Measurements from ENCODE around the gene RAET1G.
"Not testable (repeated sequence)": the region's sequence is repeated elsewhere in the genome, so short reads cannot be mapped to it uniquely, and the experiment has no call there.

The RAET1G gene

GRCh38 chr6:149923327-149923986, 536 bp upstream of the RAET1G start:
- peaks cover 72% of the 10 kb centered on the region for H3K27me3 ChIP-seq (replicated peaks; ENCODE audit: insufficient read depth, low read length)
- no peaks in the 10 kb centered on the region for H4K20me1 ChIP-seq (ENCODE audit: insufficient read depth, low read length)
- no peaks in the 10 kb centered on the region for H3K9me2 ChIP-seq (replicated peaks; ENCODE audit: insufficient read depth, low read length)
- no peaks in the 10 kb centered on the region for H3K36me3 ChIP-seq (replicated peaks; ENCODE audit: insufficient read depth, low read length)
- no peak overlapping the region for H3K9ac ChIP-seq (ENCODE audit: low read length)
- no peak overlapping the region for H3K4me2 ChIP-seq (ENCODE audit: low read depth, low read length)
- no peaks in the 10 kb centered on the region for H3K4me1 ChIP-seq (ENCODE audit: low read length)
- no peak for DNase-seq
- H3F3A ChIP-seq (ENCODE audit: insufficient read depth, low read length): no peaks in the 10 kb centered on the region
- H3K4me3 ChIP-seq (ENCODE audit: low read length): no peak overlapping the region
- H2AFZ ChIP-seq (ENCODE audit: low read length): no peak overlapping the region
- TF ChIP-seq CTCF (IDR thresholded peaks at IDR 0.05; ENCODE audit: low read length) (no peak), EZH2phosphoT487 (IDR thresholded peaks at IDR 0.05; ENCODE audit: low read length) (no peak), EZH2 (optimal IDR thresholded peaks at IDR 0.05; ENCODE audit: low read depth, low read length) (no peak)
- H3K27ac ChIP-seq (ENCODE audit: low read length): no peak overlapping the region
- no peaks in the 10 kb centered on the region for H3K79me2 ChIP-seq (ENCODE audit: low read length)
- H3K9me3 ChIP-seq (replicated peaks; ENCODE audit: insufficient read depth, low read length): no peaks in the 10 kb centered on the region

- not testable (repeated sequence) for H3F3A ChIP-seq (ENCODE audit: insufficient read depth, low read length); H3K9ac ChIP-seq (ENCODE audit: low read length); H3K4me2 ChIP-seq (ENCODE audit: low read depth, low read length); H3K4me3 ChIP-seq (ENCODE audit: low read length); H2AFZ ChIP-seq (ENCODE audit: low read length); DNase-seq; H3K36me3 ChIP-seq (replicated peaks; ENCODE audit: insufficient read depth, low read length); H3K9me2 ChIP-seq (replicated peaks; ENCODE audit: insufficient read depth, low read length); H3K79me2 ChIP-seq (ENCODE audit: low read length); H3K27ac ChIP-seq (ENCODE audit: low read length); H3K4me1 ChIP-seq (ENCODE audit: low read length); H3K9me3 ChIP-seq (replicated peaks; ENCODE audit: insufficient read depth, low read length); H4K20me1 ChIP-seq (ENCODE audit: insufficient read depth, low read length)
- H3K27me3 ChIP-seq (replicated peaks; ENCODE audit: insufficient read depth, low read length): peaks cover 81% of the 10 kb centered on the region
Observed at GRCh38 chr6:149922091-149922490, 830 bp downstream of the RAET1G start.

- Histone ChIP-seq H2AFZ (ENCODE audit: low read length) (no peak overlapping the region), H3K27me3 (replicated peaks; ENCODE audit: insufficient read depth, low read length) (peaks cover 80% of the 10 kb centered on the region), H3K79me2 (ENCODE audit: low read length) (no peaks in the 10 kb centered on the region), H3K4me3 (ENCODE audit: low read length) (no peak overlapping the region), H3K4me1 (ENCODE audit: low read length) (no peaks in the 10 kb centered on the region), H3K27ac (ENCODE audit: low read length) (no peak overlapping the region), H3K9me3 (replicated peaks; ENCODE audit: insufficient read depth, low read length) (no peaks in the 10 kb centered on the region), H3K36me3 (replicated peaks; ENCODE audit: insufficient read depth, low read length) (no peaks in the 10 kb centered on the region), H3F3A (ENCODE audit: insufficient read depth, low read length) (no peaks in the 10 kb centered on the region), H3K4me2 (ENCODE audit: low read depth, low read length) (no peak overlapping the region), H3K9me2 (replicated peaks; ENCODE audit: insufficient read depth, low read length) (no peaks in the 10 kb centered on the region), H3K9ac (ENCODE audit: low read length) (no peak overlapping the region), H4K20me1 (ENCODE audit: insufficient read depth, low read length) (no peaks in the 10 kb centered on the region)
- TF ChIP-seq EZH2phosphoT487 (IDR thresholded peaks at IDR 0.05; ENCODE audit: low read length) (no peak), CTCF (IDR thresholded peaks at IDR 0.05; ENCODE audit: low read length) (no peak), EZH2 (optimal IDR thresholded peaks at IDR 0.05; ENCODE audit: low read depth, low read length) (no peak)
- DNase-seq: no peak
Observed at GRCh38 chr6:149921361-149921760, 1.6 kb downstream of the RAET1G start.

GRCh38 chr6:149919834-149920225, 3.1 kb downstream of the RAET1G start:
- Histone ChIP-seq H3K4me3 (ENCODE audit: low read length) (no peak overlapping the region), H3K4me1 (ENCODE audit: low read length) (no peaks in the 10 kb centered on the region), H3K9me2 (replicated peaks; ENCODE audit: insufficient read depth, low read length) (no peaks in the 10 kb centered on the region), H2AFZ (ENCODE audit: low read length) (no peak overlapping the region), H3K9me3 (replicated peaks; ENCODE audit: insufficient read depth, low read length) (no peaks in the 10 kb centered on the region), H3K27me3 (replicated peaks; ENCODE audit: insufficient read depth, low read length) (peaks cover 82% of the 10 kb centered on the region), H3K27ac (ENCODE audit: low read length) (no peak overlapping the region), H3K79me2 (ENCODE audit: low read length) (no peaks in the 10 kb centered on the region), H3F3A (ENCODE audit: insufficient read depth, low read length) (no peaks in the 10 kb centered on the region), H3K4me2 (ENCODE audit: low read depth, low read length) (no peak overlapping the region), H3K36me3 (replicated peaks; ENCODE audit: insufficient read depth, low read length) (no peaks in the 10 kb centered on the region), H4K20me1 (ENCODE audit: insufficient read depth, low read length) (no peaks in the 10 kb centered on the region), H3K9ac (ENCODE audit: low read length) (no peak overlapping the region)
- TF ChIP-seq CTCF (IDR thresholded peaks at IDR 0.05; ENCODE audit: low read length) (no peak), EZH2phosphoT487 (IDR thresholded peaks at IDR 0.05; ENCODE audit: low read length) (no peak), EZH2 (optimal IDR thresholded peaks at IDR 0.05; ENCODE audit: low read depth, low read length) (no peak)
- DNase-seq: no peak

- H3K9ac ChIP-seq (ENCODE audit: low read length); H3K9me3 ChIP-seq (replicated peaks; ENCODE audit: insufficient read depth, low read length); H3K36me3 ChIP-seq (replicated peaks; ENCODE audit: insufficient read depth, low read length); H3F3A ChIP-seq (ENCODE audit: insufficient read depth, low read length); H4K20me1 ChIP-seq (ENCODE audit: insufficient read depth, low read length); DNase-seq; H3K27ac ChIP-seq (ENCODE audit: low read length); H3K4me1 ChIP-seq (ENCODE audit: low read length); H2AFZ ChIP-seq (ENCODE audit: low read length); H3K4me2 ChIP-seq (ENCODE audit: low read depth, low read length); H3K79me2 ChIP-seq (ENCODE audit: low read length); H3K9me2 ChIP-seq (replicated peaks; ENCODE audit: insufficient read depth, low read length); H3K4me3 ChIP-seq (ENCODE audit: low read length): not testable (repeated sequence)
- H3K27me3 ChIP-seq (replicated peaks; ENCODE audit: insufficient read depth, low read length): peaks cover 82% of the 10 kb centered on the region
Observed at GRCh38 chr6:149919126-149919833, 3.6 kb downstream of the RAET1G start.

Data from MM.1S (cell line).